HG02759 (cell line): Measurements from ENCODE around the gene MED26.
"Not testable (repeated sequence)": the region's sequence is repeated elsewhere in the genome, so short reads cannot be mapped to it uniquely, and the experiment has no call there.

Experiments
- ATAC-seq: cut with Tn5 transposase; IDR thresholded peaks from one replicate; pipeline ENCODE4 v1.9.1; 2021; ENCODE audit warnings: mild to moderate bottlenecking, moderate library complexity; ENCODE audit not compliant: unreplicated experiment

MED26 gene

DNA sequence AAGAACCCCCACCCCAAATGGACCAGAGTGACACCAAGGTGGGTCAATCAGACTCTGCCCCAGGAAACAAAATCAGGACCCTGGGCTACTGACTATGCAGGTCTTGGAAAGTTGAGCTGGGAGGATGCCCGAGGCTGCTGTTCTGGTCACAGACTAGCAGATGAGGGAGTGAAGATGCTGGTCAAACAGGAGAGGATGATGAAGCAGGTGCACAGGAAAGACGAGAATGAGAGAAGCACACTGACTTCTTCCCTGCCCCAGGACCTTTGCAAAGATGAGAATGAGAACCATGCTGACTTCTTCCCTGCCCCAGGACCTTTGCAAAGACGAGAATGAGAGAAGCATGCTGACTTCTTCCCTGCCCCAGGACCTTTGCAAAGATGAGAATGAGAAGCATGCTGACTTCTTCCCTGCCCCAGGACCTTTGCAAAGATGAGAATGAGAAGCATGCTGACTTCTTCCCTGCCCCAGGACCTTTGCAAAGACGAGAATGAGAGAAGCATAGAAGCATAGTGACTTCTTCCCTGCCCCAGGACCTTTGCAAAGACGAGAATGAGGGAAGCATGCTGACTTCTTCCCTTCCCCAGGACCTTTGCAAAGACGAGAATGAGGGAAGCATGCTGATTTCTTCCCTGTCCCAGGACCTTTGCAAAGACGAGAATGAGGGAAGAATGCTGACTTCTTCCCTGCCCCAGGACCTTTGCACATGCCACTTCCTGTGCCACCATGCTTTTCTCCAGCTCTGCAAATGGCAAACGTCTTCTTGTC is 23.6 kb upstream of the MED26 start:
- ATAC-seq: not testable (repeated sequence)

DNA sequence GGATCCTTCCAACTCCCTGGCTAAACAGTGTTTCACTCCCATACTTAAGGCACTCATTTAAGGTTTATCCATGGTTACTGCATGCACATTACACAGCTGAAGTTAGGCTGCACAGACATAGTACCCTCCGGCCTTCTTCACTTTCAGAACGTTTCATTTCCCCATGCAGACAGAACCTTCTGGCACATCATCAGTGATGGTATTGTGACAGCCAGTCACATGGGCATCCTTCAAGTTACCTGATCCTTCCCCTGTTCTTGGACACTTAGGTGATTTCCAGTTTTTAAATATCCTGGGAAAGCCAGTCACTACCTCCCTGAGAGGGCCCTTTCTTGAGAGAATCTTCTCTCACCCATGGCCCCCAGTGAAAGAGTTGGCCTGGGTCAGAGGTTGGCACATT is 22.8 kb upstream of the MED26 start:
- no peak for ATAC-seq

DNA sequence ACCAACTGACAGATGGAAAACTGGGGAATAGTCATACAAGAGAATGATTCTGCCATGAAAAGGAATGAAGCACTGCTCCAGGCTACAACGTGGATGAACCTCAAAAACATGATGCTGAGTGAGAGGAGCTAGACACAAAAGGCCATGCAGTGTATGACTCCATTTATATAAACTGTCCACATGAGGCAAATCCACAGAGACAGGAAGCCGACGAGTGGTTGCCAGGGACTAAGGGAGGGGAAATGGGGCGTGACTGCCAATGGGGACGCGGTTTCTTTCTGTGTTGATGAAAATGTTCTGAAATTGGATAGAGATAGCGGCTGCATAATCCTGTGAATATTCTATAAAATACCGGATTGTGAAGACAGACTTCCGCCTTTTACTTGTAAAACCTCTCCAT is 21.7 kb upstream of the MED26 start:
- ATAC-seq: no peak

DNA sequence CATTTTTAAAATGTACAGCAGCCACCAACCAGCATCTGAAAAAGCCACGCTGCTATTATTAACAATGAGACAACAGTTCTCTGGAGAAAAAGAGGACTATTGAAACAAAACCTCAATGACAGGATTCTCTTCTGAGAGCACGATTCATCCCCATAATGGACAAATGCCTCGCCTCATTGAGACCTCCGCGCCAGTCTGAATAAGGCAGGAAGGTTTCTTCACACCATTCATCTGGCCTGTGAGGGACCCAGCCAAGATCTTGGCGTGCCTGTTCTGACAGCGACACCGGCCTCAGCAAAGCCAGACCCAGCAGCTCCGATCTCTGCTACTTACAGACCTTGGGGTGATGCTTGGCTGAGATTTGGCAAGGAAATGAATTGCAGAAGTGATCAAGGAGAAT is 17.1 kb upstream of the MED26 start:
- no peak for ATAC-seq

DNA sequence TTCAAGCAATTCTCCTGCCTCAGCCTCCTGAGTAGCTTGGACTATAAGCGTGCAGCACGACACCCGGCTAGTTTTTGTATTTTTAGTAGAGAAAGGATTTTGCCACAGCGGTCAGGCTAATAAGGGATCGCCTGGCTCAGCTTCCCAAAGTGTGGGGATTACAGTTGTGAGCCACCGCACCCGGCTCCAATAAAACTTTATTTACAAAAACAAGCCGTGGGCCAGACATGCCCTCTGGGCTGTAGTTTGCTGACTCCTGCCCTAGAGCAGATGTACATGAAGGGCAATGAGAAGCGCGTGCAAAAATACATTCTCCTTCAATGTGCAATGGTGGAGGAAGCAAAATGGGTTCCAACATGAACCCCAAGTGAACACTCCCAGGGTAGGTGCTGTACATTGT is 13.7 kb upstream of the MED26 start:
- no peak for ATAC-seq

DNA sequence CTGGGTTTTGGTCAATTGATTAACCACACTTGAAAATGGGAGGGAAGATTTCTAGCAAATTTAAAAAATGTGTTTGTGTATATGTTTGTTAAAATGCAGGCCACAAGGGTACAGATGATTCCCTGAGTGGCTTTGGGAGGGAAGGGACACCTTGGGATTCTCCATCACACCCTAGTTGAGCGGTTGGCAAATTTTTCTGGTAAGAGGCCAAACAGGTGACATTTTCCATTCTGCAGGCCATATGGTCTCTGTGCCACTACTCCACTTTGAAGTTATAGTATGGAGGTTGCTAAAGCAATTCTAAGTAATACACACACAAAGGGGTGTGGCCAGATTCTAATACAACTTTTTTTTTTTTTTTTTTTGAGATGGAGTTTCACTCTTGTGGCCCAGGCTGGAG is 12.9 kb upstream of the MED26 start:
- no peak for ATAC-seq

DNA sequence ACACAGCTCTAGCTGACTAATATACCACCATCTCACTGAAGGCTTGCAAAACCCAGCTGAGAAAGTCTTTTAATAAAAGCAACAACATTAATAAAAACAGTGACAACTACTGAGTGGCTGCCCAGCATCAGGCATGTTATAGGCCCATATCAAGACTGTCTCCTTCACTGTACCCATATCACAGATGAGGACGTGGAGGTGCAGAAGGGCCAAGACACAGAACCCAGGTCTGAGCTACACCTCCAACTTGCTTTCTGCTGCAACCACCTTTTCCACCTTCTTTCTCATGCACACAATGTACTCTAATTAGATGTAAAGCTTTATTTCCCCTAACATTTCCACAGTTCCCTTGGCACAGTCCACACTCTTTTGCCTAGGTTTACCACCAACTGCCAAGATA is 10.7 kb upstream of the MED26 start:
- ATAC-seq: no peak

DNA sequence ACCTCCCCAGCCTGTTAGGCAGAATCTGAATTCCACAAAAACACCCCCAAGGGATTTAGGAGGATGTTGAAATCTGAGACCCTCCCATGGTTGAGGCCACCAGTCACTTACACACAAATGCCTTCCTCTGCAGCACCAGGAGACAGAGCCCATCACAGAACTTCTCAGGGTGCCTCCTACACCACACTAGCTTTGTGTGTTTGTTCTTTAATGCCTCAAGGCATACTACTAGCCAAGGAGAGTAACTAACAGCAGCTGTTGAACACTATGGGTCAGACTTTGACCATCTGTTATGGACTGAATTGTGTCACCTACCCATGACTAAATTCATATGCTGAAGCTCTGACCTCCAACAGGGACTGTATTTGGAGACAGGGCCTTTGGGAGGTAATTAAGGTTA is 9.5 kb upstream of the MED26 start:
- ATAC-seq: no peak

- ATAC-seq: no peak
Observed at GRCh38 chr19:16631465-16631864, 3.5 kb upstream of the MED26 start.

- no peak for ATAC-seq
Observed at GRCh38 chr19:16628984-16629691, 1.1 kb upstream of the MED26 start.

DNA sequence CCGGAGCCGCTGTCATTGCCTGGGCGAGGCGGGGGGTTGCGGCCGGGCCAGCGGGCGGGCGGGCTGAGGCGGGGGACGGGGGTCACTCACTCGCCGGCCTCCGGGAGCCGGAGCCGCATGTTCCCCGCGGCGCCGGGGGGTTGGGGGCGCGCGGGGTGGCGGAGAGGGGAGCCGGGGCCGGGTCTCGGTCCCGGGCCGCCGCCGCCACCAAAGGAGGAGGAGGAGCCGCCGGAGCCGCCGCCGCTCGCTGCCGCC is 149 bp downstream of the MED26 start:
- ATAC-seq: no peak

GRCh38 chr19:16627193-16627927 is 644 bp downstream of the MED26 start:
- no peak for ATAC-seq

DNA sequence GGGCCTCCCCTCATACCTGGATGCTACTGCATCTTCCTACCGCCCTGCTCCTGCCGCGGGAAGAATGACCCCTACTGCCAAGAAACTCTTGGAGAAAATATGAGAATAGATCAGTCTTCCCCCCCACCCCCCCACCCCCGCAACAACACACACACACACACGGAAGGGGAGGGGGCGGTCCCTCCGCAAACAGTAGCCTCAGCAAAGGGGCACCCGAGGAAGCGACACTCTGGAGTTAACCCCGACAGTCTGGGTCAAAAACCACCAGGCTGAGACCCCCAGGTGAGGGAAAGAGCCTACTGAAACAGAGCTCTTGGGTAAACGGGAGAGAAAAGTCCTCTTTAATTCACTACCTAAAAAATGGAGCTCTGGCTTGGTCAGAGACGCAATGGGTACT is 1.2 kb downstream of the MED26 start:
- no peak for ATAC-seq

- ATAC-seq: no peak
Observed at GRCh38 chr19:16625163-16625958, 2.6 kb downstream of the MED26 start.

- no peak for ATAC-seq
Observed at GRCh38 chr19:16624236-16624635, 3.8 kb downstream of the MED26 start.

- ATAC-seq: no peak
Observed at GRCh38 chr19:16623576-16623975, 4.4 kb downstream of the MED26 start.

DNA sequence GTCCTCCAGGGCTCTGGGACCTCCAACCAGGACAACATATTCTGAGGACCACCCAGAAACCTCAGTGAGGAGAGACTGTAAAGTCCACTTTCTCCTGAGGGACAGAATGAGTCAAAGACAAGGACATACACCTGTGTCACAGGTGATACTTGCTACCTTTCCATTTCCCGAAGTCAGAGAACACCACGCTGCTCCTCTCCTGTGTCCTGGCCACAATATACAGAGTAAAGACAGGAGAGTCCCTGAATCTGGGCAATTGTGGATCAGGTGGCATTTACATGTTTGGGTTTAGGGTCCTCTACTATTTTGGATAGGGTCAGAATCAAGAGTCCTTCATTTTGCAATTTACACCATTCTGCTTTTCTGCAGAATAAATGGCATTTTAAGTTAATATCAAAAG is 4.9 kb downstream of the MED26 start:
- ATAC-seq: no peak

DNA sequence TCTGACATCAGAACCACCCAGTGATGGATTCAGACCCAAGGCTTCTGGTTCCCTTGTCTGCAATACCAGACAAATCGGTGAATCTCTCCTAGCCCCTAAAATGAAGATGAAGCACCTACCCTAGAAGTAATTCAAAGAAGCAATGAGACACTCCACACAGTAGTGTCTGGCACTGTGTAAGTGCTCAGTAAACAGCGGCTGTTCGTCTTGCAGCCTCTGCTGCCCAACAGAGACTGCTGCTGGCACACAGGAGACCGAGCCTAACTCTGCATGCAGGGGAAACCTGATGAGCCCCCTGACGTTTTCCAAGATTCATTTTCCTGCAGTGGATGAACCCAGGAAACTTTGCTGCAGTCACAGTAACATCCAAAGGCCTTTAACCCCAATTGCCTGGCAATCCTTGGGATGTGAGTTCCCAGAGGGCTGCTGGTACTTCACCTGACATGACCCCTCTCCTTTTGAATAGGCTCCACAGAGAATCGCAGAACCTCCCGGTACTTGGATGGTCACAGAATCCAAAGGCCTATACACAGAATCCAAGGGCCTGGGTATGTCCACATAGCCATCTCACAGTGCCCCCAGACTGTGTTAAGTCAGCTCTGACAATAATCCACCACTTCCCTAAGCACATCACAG is 6.7 kb downstream of the MED26 start:
- no peak for ATAC-seq

DNA sequence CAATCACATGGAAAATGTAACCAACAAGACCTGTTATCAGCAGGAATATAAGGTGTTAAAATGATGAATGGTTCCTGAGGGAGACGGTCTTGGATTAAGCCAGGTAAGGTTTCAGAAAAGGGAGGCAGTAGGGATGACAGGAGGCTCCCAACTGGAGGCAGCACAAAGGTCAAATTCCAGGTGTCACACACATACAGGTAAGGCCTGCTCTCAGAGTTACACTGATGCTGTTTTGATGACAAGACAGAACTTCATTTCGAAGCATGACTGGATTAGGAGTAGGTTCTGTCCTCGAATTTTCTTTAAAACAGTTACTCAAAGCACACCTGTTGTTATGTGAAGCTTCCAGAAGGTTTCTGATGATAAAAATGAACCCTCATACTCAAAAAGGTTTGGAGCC is 7.4 kb downstream of the MED26 start:
- ATAC-seq: no peak

GRCh38 chr19:16620018-16620417 is 8.0 kb downstream of the MED26 start:
- ATAC-seq: no peak

- ATAC-seq: no peak
Observed at GRCh38 chr19:16619457-16619856, 8.5 kb downstream of the MED26 start.
